WTC11 (cell line): Measurements from ENCODE around the gene OPA1. TPM values are rescaled to one million over a fixed set of nuclear protein-coding genes. Genes with fewer than 3 reads are reported as not detected.

Source experiments
- ATAC-seq: fragments of 200-7000 bp; cut with Tn5 transposase; 2 replicates; pipeline ENCODE4 v1.10.0; 2021; ENCODE audit warnings: mild to moderate bottlenecking, moderate library complexity
- CTCF ChIA-PET: fragments of 300-600 bp; sonication (Branson Sonifier 250); formaldehyde crosslinking; loops from one replicate; lab custom pipeline; 2021; ENCODE audit warnings: antibody characterized with exemption; lab: Charles Lee
- POLR2A ChIA-PET: fragments of 350-600 bp; sonication (Branson Sonifier 250); formaldehyde crosslinking; loops from one replicate; lab custom pipeline; 2021; ENCODE audit warnings: antibody characterized with exemption; lab: Charles Lee
- DNase-seq: peaks from one replicate; pipeline ENCODE4 v3.0.0; 2021; ENCODE audit warnings: low spot score
- H3K27ac Mint-ChIP-seq: 2 replicates; pipeline ENCODE4 v1.8.0; 2021; ENCODE audit warnings: mixed read lengths
- H3K27me3 Mint-ChIP-seq: 2 replicates; pipeline ENCODE4 v1.8.0; 2021; ENCODE audit warnings: low read depth, mild to moderate bottlenecking, moderate library complexity, mixed read lengths
- H3K36me3 Mint-ChIP-seq: 2 replicates; pipeline ENCODE4 v1.8.0; 2021; ENCODE audit warnings: mixed read lengths
- H3K4me1 Mint-ChIP-seq: 2 replicates; pipeline ENCODE4 v1.8.0; 2022; ENCODE audit warnings: mixed read lengths
- H3K4me3 Mint-ChIP-seq: 2 replicates; pipeline ENCODE4 v1.8.0; 2021; ENCODE audit warnings: mild to moderate bottlenecking, moderate library complexity, mixed read lengths
- H3K9me3 Mint-ChIP-seq: 2 replicates; pipeline ENCODE4 v1.8.0; 2021; ENCODE audit warnings: mixed read lengths
- AFF4 ChIP-seq: sonication (generic); formaldehyde crosslinking; IDR thresholded peaks from 2 replicates; pipeline ENCODE4 v1.8.1; 2023; ENCODE audit warnings: mild to moderate bottlenecking, missing genetic modification reagents, borderline replicate concordance
- ATF1 ChIP-seq: sonication (generic); formaldehyde crosslinking; IDR thresholded peaks from 2 replicates; pipeline ENCODE4 v1.8.1; 2023; ENCODE audit warnings: mild to moderate bottlenecking, moderate library complexity, missing genetic modification reagents
- ATF6 ChIP-seq: sonication (generic); formaldehyde crosslinking; IDR thresholded peaks from 2 replicates; pipeline ENCODE4 v1.8.1; 2023; ENCODE audit warnings: mild to moderate bottlenecking, missing genetic modification reagents
- E2F4 ChIP-seq: sonication (generic); formaldehyde crosslinking; IDR thresholded peaks from 2 replicates; pipeline ENCODE4 v1.8.1; 2022; ENCODE audit warnings: low read depth, mild to moderate bottlenecking, moderate library complexity, missing genetic modification reagents, borderline replicate concordance
- ELF4 ChIP-seq: sonication (generic); formaldehyde crosslinking; IDR thresholded peaks from 2 replicates; pipeline ENCODE4 v1.8.1; 2022; ENCODE audit warnings: low read depth, mild to moderate bottlenecking, moderate library complexity, missing genetic modification reagents
- MXD4 ChIP-seq: fragments of 250-450 bp; sonication (Bioruptor Pico); IDR thresholded peaks from 2 replicates; pipeline ENCODE4 v1.8.0; 2021; ENCODE audit warnings: mild to moderate bottlenecking, moderate library complexity, borderline replicate concordance
- RELA ChIP-seq: sonication (generic); formaldehyde crosslinking; IDR thresholded peaks from 2 replicates; pipeline ENCODE4 v1.8.1; 2022; ENCODE audit warnings: missing genetic modification reagents, mild to moderate bottlenecking, borderline replicate concordance
- RORB ChIP-seq: fragments of 250-450 bp; sonication (Bioruptor Pico); IDR thresholded peaks from 2 replicates; pipeline ENCODE4 v1.9.0; 2021; ENCODE audit warnings: mild to moderate bottlenecking
- SOX15 ChIP-seq: fragments of 250-450 bp; sonication (Bioruptor Pico); IDR thresholded peaks from 2 replicates; pipeline ENCODE4 v1.9.0; 2021; ENCODE audit warnings: mild to moderate bottlenecking
- TEAD1 ChIP-seq: sonication (generic); formaldehyde crosslinking; IDR thresholded peaks from 2 replicates; pipeline ENCODE4 v1.8.0; 2022; ENCODE audit warnings: mild to moderate bottlenecking, missing genetic modification reagents
- ZBTB43 ChIP-seq: sonication (generic); formaldehyde crosslinking; IDR thresholded peaks from 2 replicates; pipeline ENCODE4 v1.8.1; 2023; ENCODE audit warnings: mild to moderate bottlenecking, missing genetic modification reagents
- ZNF317 ChIP-seq: sonication (generic); formaldehyde crosslinking; IDR thresholded peaks from 2 replicates; pipeline ENCODE4 v1.8.1; 2023; ENCODE audit warnings: low read depth, mild to moderate bottlenecking, moderate library complexity, missing genetic modification reagents, borderline replicate concordance
- ZNF396 ChIP-seq: fragments of 250-450 bp; sonication (Bioruptor Pico); IDR thresholded peaks from 2 replicates; pipeline ENCODE4 v1.8.0; 2021; ENCODE audit warnings: mild to moderate bottlenecking, moderate library complexity, borderline replicate concordance
- ZNF532 ChIP-seq: fragments of 250-450 bp; sonication (Bioruptor Pico); IDR thresholded peaks from 2 replicates; pipeline ENCODE4 v1.9.0; 2021; ENCODE audit warnings: mild to moderate bottlenecking, borderline replicate concordance
- total RNA-seq: library from RNA; stranded (reverse); gene quantifications from 3 replicates; pipeline ENCODE4 v1.2.3, GENCODE V29; 2021

OPA1 gene
- total RNA-seq, 1 experiment from 2014 or later: 84.7 TPM

- H3K27me3 Mint-ChIP-seq: no peaks in the 10 kb centered on the region
- H3K36me3 Mint-ChIP-seq: peaks cover 40% of the 10 kb centered on the region
- ChIA-PET POLR2A (no interaction called here), CTCF (no interaction called here)
- H3K27ac Mint-ChIP-seq: no peak overlapping the region
- TF ChIP-seq ELF4: no peak
- TF ChIP-seq RELA (CRISPR knock-in tag): no peak
- no peak for TF ChIP-seq SOX15
- no peak for TF ChIP-seq ZNF396 (CRISPR knock-in tag)
- no peak for TF ChIP-seq ZNF532 (CRISPR knock-in tag)
- no peak for TF ChIP-seq RORB (CRISPR knock-in tag)
- no peak for TF ChIP-seq MXD4 (CRISPR knock-in tag)
- TF ChIP-seq E2F4 (CRISPR knock-in tag): no peak
- TF ChIP-seq ATF1 (CRISPR knock-in tag): no peak
- TF ChIP-seq TEAD1 (CRISPR knock-in tag): no peak
- no peak for TF ChIP-seq AFF4 (CRISPR knock-in tag)
- no peak for TF ChIP-seq ZNF317 (CRISPR knock-in tag)
- no peak for TF ChIP-seq ZBTB43 (CRISPR knock-in tag)
- DNase-seq: no peak
- ATAC-seq: no peak
- peaks cover 49% of the 10 kb centered on the region for H3K4me1 Mint-ChIP-seq
- no peak overlapping the region for H3K4me3 Mint-ChIP-seq
- H3K9me3 Mint-ChIP-seq: no peaks in the 10 kb centered on the region
Measured at GRCh38 chr3:193660171-193660570, 67.2 kb downstream of the OPA1 start.

- H3K36me3 Mint-ChIP-seq: peaks cover 39% of the 10 kb centered on the region
- POLR2A ChIA-PET: no interaction called here
- no peak for ATAC-seq
- no peaks in the 10 kb centered on the region for H3K27me3 Mint-ChIP-seq
- TF ChIP-seq ATF6 (CRISPR knock-in tag): no peak
- TF ChIP-seq, all 79 proteins: peak for 0
- CTCF ChIA-PET: interaction anchor here (0.8 kb wide), 1 partner anchor 8 kb away, joined by 3 read pairs; no protein-coding TSS in a partner anchor
- H3K4me1 Mint-ChIP-seq: peaks cover 46% of the 10 kb centered on the region
- H3K4me3 Mint-ChIP-seq: no peak overlapping the region
- DNase-seq: no peak
- 0 out of 2 replicates have a peak overlapping the region, but pooled peaks have one; percentile 44 for H3K27ac Mint-ChIP-seq
- H3K9me3 Mint-ChIP-seq: no peaks in the 10 kb centered on the region
Measured at GRCh38 chr3:193660698-193661411, 67.8 kb downstream of the OPA1 start.
